H7 (cell line): ENCODE measurements around the gene ASB1. TPM values are rescaled to one million over a fixed set of nuclear protein-coding genes. Genes with fewer than 3 reads are reported as not detected.
"Not testable (repeated sequence)": the region's sequence is repeated elsewhere in the genome, so short reads cannot be mapped to it uniquely, and the experiment has no call there.

Experiments
- DNase-seq: peaks from one replicate; pipeline ENCODE4 v3.0.0; 2012
- H3K27me3 ChIP-seq: 2 replicates; pipeline ENCODE4 v1.6.0; 2011; ENCODE audit warnings: mild to moderate bottlenecking, low read length; ENCODE audit not compliant: control insufficient read depth, insufficient read depth
- H3K36me3 ChIP-seq: replicated peaks from 2 replicates; pipeline ENCODE4 v1.5.1; 2011; ENCODE audit warnings: low read length; ENCODE audit not compliant: control insufficient read depth, insufficient read depth
- H3K4me3 ChIP-seq: 2 replicates; pipeline ENCODE4 v1.5.1; 2011; ENCODE audit warnings: low read depth, mild to moderate bottlenecking, control low read depth, low read length, moderate library complexity; ENCODE audit not compliant: insufficient read depth
- total RNA-seq: library from RNA; depleted of rRNA; stranded (reverse); fragments of >200 nt; shearing (Covaris generic); gene quantifications from 2 replicates; pipeline ENCODE4 v1.2.3, GENCODE V29; 2014

ASB1 gene
- total RNA-seq, 1 experiment from 2014 or later = 26.5 TPM

- no peak for DNase-seq
- no peaks in the 10 kb centered on the region for H3K27me3 ChIP-seq
- no peaks in the 10 kb centered on the region for H3K36me3 ChIP-seq
- H3K4me3 ChIP-seq = no peak overlapping the region
These were observed 35.6 kb upstream of the ASB1 start for GRCh38 chr2:238391042-238391689.

- Histone ChIP-seq H3K4me3 (no peak overlapping the region), H3K36me3 (no peaks in the 10 kb centered on the region; the same call in 1 of the 2 replicates), H3K27me3 (no peaks in the 10 kb centered on the region)
- DNase-seq = no peak
These were observed 30.1 kb upstream of the ASB1 start for GRCh38 chr2:238396663-238397062.

- no peaks in the 10 kb centered on the region for H3K27me3 ChIP-seq
- no peaks in the 10 kb centered on the region; the same call in 1 of the 2 replicates for H3K36me3 ChIP-seq
- H3K4me3 ChIP-seq = no peak overlapping the region
- peak; percentile 38 for DNase-seq
These were observed 29.4 kb upstream of the ASB1 start for GRCh38 chr2:238397356-238397755.

GRCh38 chr2:238398577-238398976 is 28.1 kb upstream of the ASB1 start:
- no peak for DNase-seq
- Histone ChIP-seq H3K4me3 (no peak overlapping the region), H3K27me3 (no peaks in the 10 kb centered on the region), H3K36me3 (no peaks in the 10 kb centered on the region; the same call in 1 of the 2 replicates)

- H3K36me3 ChIP-seq = no peaks in the 10 kb centered on the region; the same call in 1 of the 2 replicates
- H3K4me3 ChIP-seq = no peak overlapping the region
- no peak for DNase-seq
- H3K27me3 ChIP-seq = no peaks in the 10 kb centered on the region
These were observed 27.6 kb upstream of the ASB1 start for GRCh38 chr2:238399094-238399493.

GRCh38 chr2:238401551-238401950 is 25.2 kb upstream of the ASB1 start:
- Histone ChIP-seq H3K4me3 (no peak overlapping the region), H3K36me3 (no peaks in the 10 kb centered on the region; the same call in 1 of the 2 replicates), H3K27me3 (no peaks in the 10 kb centered on the region)
- DNase-seq = no peak

GRCh38 chr2:238403632-238404405 is 22.9 kb upstream of the ASB1 start:
- Histone ChIP-seq H3K36me3 (no peaks in the 10 kb centered on the region; the same call in 1 of the 2 replicates), H3K4me3 (no peak overlapping the region), H3K27me3 (no peaks in the 10 kb centered on the region)
- no peak for DNase-seq

GRCh38 chr2:238404406-238405216 is 22.1 kb upstream of the ASB1 start:
- Histone ChIP-seq H3K27me3 (no peaks in the 10 kb centered on the region), H3K4me3 (no peak overlapping the region), H3K36me3 (no peaks in the 10 kb centered on the region)
- peak; percentile 60 for DNase-seq

- H3K27me3 ChIP-seq, H3K4me3 ChIP-seq, H3K36me3 ChIP-seq: not testable (repeated sequence)
- peak; percentile 47 for DNase-seq
These were observed 21.5 kb upstream of the ASB1 start for GRCh38 chr2:238405217-238405555.

GRCh38 chr2:238406221-238406997 is 20.3 kb upstream of the ASB1 start:
- no peaks in the 10 kb centered on the region for H3K36me3 ChIP-seq
- H3K4me3 ChIP-seq = no peak overlapping the region
- DNase-seq = peak; percentile 31
- H3K27me3 ChIP-seq = no peaks in the 10 kb centered on the region

- DNase-seq = peak; percentile 29
- Histone ChIP-seq H3K27me3 (no peaks in the 10 kb centered on the region), H3K4me3 (no peak overlapping the region), H3K36me3 (no peaks in the 10 kb centered on the region)
These were observed 19.8 kb upstream of the ASB1 start for GRCh38 chr2:238406998-238407285.

- Histone ChIP-seq H3K4me3 (no peak overlapping the region), H3K36me3 (no peaks in the 10 kb centered on the region), H3K27me3 (no peaks in the 10 kb centered on the region)
- DNase-seq = peak; percentile 24
These were observed 19.2 kb upstream of the ASB1 start for GRCh38 chr2:238407566-238407965.

GRCh38 chr2:238408615-238409340 is 17.9 kb upstream of the ASB1 start:
- no peaks in the 10 kb centered on the region for H3K36me3 ChIP-seq
- peak; percentile 81 for DNase-seq
- H3K27me3 ChIP-seq = no peaks in the 10 kb centered on the region
- no peak overlapping the region for H3K4me3 ChIP-seq
